NCI-H82 treated with DMSO at 0.1 percent for 48 hours (cell line): ENCODE measurements around the gene ZFYVE21.

Source experiments
- DNase-seq: peaks from one replicate; lab custom pipeline; 2025; ENCODE audit not compliant: unreplicated experiment; lab: John Stamatoyannopoulos, UW

Gene ZFYVE21

DNA sequence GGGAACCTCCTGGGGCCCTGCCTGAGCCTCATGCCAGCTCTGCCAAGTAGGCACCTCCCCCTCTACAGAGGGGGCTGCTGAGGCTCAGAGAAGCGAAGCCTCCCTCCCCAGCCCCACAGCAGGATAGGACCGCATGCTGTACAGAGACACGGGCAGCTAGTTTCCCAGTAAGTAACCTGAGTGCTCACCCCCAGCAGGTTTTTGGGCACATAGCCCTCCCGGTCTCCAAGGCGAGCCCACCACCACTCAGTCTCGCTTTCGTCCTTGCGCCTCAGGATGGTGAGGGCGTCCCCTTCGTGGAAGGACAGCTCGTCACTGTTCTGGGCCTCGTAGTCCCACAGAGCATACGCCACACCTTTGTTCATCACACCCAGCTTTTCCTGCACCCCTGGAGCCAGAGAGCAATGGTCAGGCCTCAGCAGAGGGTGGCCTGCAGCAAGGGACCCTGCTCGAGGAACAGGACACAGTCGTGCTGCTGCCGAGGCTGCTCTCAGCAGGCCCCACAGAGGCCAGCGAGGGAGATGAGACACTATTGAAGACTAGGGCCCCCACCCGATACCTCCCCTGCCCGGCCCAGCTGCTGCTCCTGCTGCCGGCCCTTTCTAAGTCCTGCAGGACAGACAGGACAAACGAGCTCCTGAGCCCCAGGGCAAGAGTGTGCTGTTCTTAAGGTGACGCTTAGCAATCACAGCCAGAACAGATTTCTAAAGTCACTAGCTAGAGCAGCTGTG lies 20.4 kb downstream of the ZFYVE21 start:
- DNase-seq, result no peak

- DNase-seq, result no peak
Observed at GRCh38 chr14:103736546-103737431, 21.2 kb downstream of the ZFYVE21 start.

- DNase-seq, result no peak
Observed at GRCh38 chr14:103737432-103738045, 21.9 kb downstream of the ZFYVE21 start.

DNA sequence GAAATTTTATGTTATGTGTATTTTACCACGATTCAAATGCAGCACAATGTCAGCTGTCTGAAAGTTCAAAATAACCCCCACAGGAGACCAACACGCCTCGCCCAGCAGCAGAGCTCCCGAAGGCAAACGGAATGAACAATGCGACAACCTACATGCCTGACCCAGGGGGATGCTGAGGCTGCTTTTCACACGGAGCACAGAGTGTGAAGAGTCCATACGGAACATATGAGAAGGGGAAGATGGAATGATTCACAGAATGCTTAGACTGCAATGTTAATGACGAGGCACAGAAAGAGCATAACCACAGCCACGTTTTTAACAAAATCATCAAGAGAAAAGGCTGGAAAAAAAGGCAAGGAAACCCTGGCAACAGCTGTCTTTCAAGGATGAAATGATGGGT lies 22.6 kb downstream of the ZFYVE21 start:
- DNase-seq, result no peak

DNA sequence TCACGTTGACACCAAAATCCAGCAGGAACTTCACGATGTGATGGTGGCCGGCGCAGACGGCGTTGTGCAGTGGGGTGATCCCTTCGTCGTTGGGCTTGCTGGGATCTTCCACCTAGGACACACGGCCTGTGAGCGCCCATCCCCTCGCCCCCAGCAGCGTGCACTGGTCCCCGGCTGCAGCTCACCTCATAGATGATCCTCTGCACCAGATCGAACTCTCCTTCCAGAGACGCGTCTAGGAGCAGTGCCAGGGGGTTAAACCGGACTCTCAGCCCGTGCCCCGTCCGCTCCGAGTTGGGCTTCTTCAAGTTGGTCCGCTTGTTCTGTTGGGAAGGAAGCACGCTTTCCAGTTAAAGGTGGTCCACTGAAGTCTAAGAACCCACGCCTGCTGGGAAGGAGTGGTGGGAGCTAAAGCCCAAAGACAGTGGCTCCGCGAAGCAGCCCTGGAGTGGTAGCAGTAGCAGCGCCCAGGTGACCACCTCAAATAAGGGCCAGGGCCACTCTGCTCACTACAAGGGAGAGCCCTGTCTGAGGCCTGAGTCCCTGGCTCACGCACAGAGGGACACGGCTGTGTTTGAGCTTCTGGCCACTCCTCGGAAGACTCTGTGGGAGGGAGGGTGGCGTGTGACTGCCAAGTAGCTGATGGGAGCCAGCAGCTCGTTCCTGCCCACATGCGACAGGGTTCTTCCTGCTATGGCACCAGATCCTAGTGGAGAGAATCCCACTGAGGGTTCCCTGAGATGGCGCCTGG lies 23.3 kb downstream of the ZFYVE21 start:
- no peak for DNase-seq

DNA sequence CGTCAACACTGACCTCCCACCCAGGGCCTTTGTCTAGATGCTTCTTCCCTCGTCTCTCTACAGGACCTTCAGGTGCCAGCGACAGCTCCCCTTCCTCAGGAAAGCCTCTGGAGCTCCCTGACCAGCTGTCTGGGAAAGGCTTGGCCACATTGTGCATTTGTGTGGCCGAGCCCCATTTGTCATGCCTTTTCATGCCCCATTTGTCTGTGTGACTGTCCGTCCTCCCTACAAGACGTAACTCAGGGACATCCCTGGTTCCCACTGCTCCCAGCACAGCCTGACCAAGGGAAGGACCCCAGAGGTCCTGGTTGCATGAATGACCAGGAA lies 23.8 kb downstream of the ZFYVE21 start:
- DNase-seq, result no peak

DNA sequence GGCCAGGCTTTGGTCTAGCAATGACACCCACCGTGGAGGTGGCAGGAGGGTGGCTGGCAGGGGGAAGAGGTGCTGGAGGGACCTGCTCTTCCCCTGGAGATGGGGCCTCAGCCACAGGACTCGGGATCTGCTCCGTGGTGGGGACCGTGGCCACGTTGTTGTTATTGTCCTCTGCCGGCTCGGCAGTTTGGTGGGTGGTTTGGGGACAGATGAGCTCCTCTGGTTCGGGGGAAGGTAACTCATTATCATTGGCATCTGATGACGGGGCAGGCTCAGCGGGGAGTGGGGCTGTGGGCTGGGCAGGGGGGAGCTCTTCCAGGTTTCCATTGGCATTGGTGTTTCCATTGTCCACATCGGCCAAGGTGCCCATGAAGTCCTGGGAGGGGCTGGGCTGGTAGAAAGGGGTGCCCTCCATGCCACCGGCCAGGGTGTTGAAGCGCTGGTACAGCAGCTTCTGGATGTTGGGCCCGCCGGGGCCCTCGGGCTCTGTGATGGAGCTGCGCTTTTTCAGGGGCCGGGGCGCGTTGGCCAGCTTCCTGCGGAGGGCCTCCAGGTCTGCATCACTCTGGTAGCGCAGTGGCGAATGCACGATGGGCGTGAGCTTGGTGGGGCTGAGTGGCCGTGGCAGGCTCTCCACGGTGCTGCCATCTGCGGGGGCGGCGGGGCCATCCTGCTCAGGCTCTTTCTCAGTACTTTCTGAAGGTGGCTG lies 24.3 kb downstream of the ZFYVE21 start:
- DNase-seq, result no peak

- no peak for DNase-seq
Observed at GRCh38 chr14:103740991-103741689, 25.5 kb downstream of the ZFYVE21 start.

- DNase-seq, result no peak
Observed at GRCh38 chr14:103741876-103742275, 26.3 kb downstream of the ZFYVE21 start.

GRCh38 chr14:103742499-103743255 lies 27.1 kb downstream of the ZFYVE21 start:
- no peak for DNase-seq

DNA sequence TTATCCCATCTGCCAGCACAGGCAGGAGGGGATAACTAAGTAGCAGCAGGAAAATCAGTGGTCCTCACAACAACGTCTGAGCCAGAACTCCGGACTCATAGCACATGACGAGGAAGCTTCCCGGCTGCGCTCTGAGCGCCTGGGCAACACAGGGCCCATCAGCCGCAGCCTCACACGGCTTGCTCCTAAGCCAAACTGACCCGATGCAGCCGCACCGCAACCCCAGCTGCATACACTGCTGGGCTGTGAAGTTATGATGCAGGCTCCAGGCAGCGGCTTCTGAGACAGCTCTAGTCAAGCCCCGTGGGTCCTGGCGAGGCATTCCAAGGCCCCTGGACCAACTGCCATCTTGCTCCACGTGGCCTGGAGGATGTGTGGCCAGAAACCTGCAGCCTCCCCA lies 28.1 kb downstream of the ZFYVE21 start:
- no peak for DNase-seq

GRCh38 chr14:103744621-103745395 lies 29.2 kb downstream of the ZFYVE21 start:
- no peak for DNase-seq

DNA sequence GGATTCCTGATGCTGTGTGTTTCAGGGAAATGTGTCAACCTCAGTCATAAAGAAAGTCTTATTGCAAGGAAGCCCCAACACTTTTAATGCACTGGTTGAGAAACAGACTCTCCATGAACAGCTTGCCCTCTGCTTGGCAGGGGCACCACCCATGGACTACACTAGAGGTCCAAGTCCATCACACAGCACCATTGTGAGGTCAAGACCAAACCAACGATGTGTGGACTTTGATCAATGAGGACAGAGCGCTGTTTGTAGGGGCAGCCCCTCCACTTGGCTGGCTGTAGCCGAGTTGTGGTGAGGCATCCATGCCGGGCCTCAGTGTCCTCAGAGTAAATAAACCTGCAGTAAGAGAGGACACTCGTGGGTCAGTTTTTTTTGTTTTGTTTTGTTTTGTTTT lies 29.8 kb downstream of the ZFYVE21 start:
- no peak for DNase-seq

GRCh38 chr14:103746701-103747100 lies 31.1 kb downstream of the ZFYVE21 start:
- no peak for DNase-seq

GRCh38 chr14:103748534-103748857 lies 32.9 kb downstream of the ZFYVE21 start:
- no peak for DNase-seq

- DNase-seq, result no peak
Observed at GRCh38 chr14:103749452-103749851, 33.8 kb downstream of the ZFYVE21 start.

DNA sequence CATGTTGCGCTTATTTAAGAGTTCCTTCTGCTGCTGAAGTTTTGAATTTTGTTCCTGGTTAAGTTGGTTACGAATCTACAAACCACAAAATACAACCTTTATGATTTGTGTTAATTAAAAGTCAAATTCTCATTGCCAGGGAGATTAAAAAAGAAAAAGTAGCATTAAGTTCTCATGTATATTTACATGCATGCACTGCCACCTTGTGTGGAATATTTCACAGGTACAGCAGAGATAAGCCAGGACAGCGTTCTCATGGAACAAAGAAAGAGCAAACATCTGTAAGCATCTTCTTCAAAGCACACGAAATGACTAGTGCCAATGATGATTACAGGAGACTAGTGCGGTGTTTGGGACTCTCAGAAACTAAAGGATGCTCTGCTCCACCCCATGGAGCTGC lies 34.2 kb downstream of the ZFYVE21 start:
- no peak for DNase-seq

DNA sequence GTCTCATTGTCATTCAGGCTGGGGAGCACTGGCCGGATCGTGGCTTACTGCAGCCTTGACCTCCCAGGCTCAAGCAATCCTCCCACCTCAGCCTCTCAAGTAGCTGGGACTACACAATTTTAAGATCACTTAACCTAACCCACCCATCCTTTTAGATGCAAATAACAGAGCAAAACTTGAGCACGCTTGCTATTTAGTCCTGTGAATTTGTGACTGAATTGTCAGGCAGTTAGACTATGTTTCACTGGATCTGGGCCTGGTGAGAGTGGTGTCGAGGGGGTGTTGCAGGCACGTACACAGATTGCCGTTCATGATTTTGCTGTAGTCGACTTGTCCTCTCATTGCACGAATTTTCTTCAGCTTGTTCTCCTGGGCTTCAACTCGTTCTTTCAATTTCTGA lies 38.2 kb downstream of the ZFYVE21 start:
- no peak for DNase-seq

GRCh38 chr14:103755060-103755459 lies 39.5 kb downstream of the ZFYVE21 start:
- DNase-seq, result no peak
